ENCODE measurements around the gene COL6A1.

DNA sequence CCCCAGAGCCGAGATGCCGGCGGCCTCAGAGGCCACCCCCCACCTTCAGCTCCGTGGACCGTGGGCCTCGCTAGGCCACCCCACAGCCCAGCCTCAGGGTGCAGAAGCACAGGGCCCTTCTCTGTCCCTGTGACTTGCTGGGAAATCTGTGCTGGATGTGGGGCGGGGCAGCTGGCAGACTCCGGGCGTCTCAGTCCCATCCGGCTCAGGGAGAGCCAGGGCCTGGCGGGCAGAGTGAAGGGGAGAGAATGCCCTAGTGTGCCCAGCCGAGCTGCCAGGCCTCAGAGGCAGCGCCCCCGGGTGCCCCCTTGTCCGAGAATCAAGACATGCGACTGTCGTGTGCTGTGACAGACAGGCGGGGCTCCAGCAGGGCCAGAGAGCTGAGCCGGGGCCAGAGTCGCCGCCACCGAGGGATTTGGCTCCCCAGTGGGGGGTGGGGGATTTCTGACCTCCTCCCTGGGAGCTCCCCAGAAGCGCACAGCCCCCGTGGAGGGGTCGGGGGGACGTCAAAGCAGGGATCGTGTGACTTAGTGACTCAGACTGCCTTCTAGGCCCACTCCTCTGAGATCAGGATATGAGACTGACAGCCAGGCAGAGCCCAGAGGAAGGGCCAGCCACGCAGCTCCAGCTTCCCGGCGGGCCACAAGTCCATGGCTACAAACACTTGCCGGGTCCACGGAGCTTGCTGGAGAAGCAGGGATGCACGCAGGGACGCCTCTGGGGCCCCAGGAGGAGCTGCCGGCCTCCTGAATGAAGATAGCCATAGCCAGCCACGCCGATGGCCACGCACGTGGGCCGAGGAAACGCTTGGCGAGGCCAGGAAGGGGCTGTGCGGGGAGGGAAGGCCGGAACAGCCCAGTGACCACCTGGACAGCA is 11.9 kb downstream of the COL6A1 start:
- TF ChIP-seq CTCF (IDR thresholded peaks at IDR 0.05) (no peak), POLR2A (IDR thresholded peaks at IDR 0.05) (no peak)
